GM21529 (cell line): ENCODE data around the gene SUN1.
A peak's percentile ranks its signal among the peaks of the same experiment; 100 is the strongest.

Experiments
- ATAC-seq: cut with Tn5 transposase; IDR thresholded peaks from one replicate; pipeline ENCODE4 v1.9.1; 2021; ENCODE audit not compliant: unreplicated experiment

The SUN1 gene

GRCh38 chr7:901041-901387 lies 68.7 kb downstream of the SUN1 start:
- ATAC-seq: no peak

GRCh38 chr7:901388-902154 lies 69.3 kb downstream of the SUN1 start:
- no peak for ATAC-seq

- no peak for ATAC-seq
Observed at GRCh38 chr7:902996-903395, 70.7 kb downstream of the SUN1 start.

GRCh38 chr7:903921-904755 lies 71.9 kb downstream of the SUN1 start:
- no peak for ATAC-seq

- ATAC-seq: no peak
Observed at GRCh38 chr7:904847-905246, 72.6 kb downstream of the SUN1 start.

- ATAC-seq: no peak
Observed at GRCh38 chr7:906776-907157, 74.5 kb downstream of the SUN1 start.

- ATAC-seq: no peak
Observed at GRCh38 chr7:907158-907980, 75.1 kb downstream of the SUN1 start.

GRCh38 chr7:908159-908581 lies 75.9 kb downstream of the SUN1 start:
- ATAC-seq: no peak

GRCh38 chr7:908591-909357 lies 76.5 kb downstream of the SUN1 start:
- peak; percentile 60 for ATAC-seq

GRCh38 chr7:909358-910329 lies 77.4 kb downstream of the SUN1 start:
- ATAC-seq: no peak

GRCh38 chr7:910441-910861 lies 78.2 kb downstream of the SUN1 start:
- ATAC-seq: no peak

GRCh38 chr7:910931-911431 lies 78.7 kb downstream of the SUN1 start:
- no peak for ATAC-seq

- no peak for ATAC-seq
Observed at GRCh38 chr7:911791-912480, 79.7 kb downstream of the SUN1 start.

- no peak for ATAC-seq
Observed at GRCh38 chr7:913736-914520, 81.7 kb downstream of the SUN1 start.

- ATAC-seq: no peak
Observed at GRCh38 chr7:914521-915194, 82.4 kb downstream of the SUN1 start.

GRCh38 chr7:915291-916218 lies 83.3 kb downstream of the SUN1 start:
- no peak for ATAC-seq
